ENCODE measurements around the gene E2F7. TPM values are rescaled to one million over a fixed set of nuclear protein-coding genes. Genes with fewer than 3 reads are reported as not detected.

The E2F7 gene
- total and polyA plus RNA-seq, 2 of the 13 experiments (the other 11 are each of a cell fraction or from before 2014, with no cell fraction given): 1.7 to 7.3 TPM

DNA sequence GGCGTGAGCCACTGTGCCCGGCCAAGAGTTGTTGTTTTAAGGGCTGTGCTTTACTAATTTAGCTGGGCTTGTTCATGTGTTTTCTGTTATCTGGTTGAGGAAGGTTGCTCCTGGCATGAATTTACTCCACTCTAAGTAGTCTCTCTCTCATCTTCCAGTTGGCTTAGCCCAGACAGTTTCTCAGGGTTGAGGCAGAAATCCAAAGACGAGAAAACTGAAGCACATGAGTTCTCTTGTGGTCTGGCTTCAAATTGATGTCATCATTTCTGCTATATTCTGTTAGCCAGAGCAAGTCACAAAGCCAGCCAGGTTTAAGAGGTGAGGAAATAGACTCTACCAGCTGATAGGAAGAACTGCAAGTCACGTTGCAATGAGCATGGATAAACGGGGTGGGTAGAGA lies 57.9 kb downstream of the E2F7 start:
- peaks cover 7% of the 10 kb centered on the region; the same call in 1 of the 2 replicates for H3K4me1 ChIP-seq (ENCODE audit: insufficient read depth, low read length)
- H3K79me2 ChIP-seq (ENCODE audit: insufficient read depth, low read length): no peaks in the 10 kb centered on the region
- H3K9ac ChIP-seq (ENCODE audit: insufficient read depth, low read depth, low read length): no peak overlapping the region
- BruUV-seq (replicated peaks): no TSS peak
- no peak overlapping the region for H3K27ac ChIP-seq (ENCODE audit: extremely low read length, insufficient read depth, low read length)
- no peak overlapping the region for H3K4me2 ChIP-seq (ENCODE audit: low read depth, low read length)
- 22% methylated on average over 5 of the region's 5 CpGs for WGBS (ENCODE audit: low lambda C conversion rate)
- no peaks in the 10 kb centered on the region for H3K36me3 ChIP-seq (replicated peaks in 1 of 2; ENCODE audit: control insufficient read depth in 1 of 2, insufficient read depth in 2 of 2, low read length in 2 of 2)
- no peaks in the 10 kb centered on the region for H3K9me3 ChIP-seq (ENCODE audit: low read length)
- no peaks in the 10 kb centered on the region for H4K20me1 ChIP-seq (ENCODE audit: insufficient read depth, low read length)
- no peak overlapping the region for H2AFZ ChIP-seq (ENCODE audit: low read length)
- ChIA-PET POLR2A (no interaction called here), CTCF (ENCODE audit: low intra/inter-chr PET ratio, low total read pairs) (no interaction called here)
- no peak for DNase-seq (ENCODE audit: low spot score)
- H3K4me3 ChIP-seq (replicated peaks in 1 of 3; ENCODE audit: insufficient read depth in 1 of 3, low read depth in 2 of 3, low read length in 3 of 3): no peak overlapping the region
- in situ Hi-C loops (cut with HindIII; ENCODE audit: extremely low pct_ligation_motif_present, low pct_unique_long_range_greater_than_20kb) (loop anchor here (5.0 kb wide), 1 partner anchor 385 kb away; no protein-coding TSS in a partner anchor), intact Hi-C loops (cut with micrococcal nuclease; ENCODE audit: unreplicated experiment) (no loop called here)
- no peak for FAIRE-seq
- no peak for ATAC-seq
- H3K27me3 ChIP-seq (ENCODE audit: control insufficient read depth in 1 of 2, insufficient read depth in 2 of 2, low read length in 2 of 2): peaks cover 0 to 5% of the 10 kb centered on the region in 2 experiments; a peak in 1 of 5 replicates
- TF ChIP-seq RBFOX2 (IDR thresholded peaks at IDR 0.05; ENCODE audit: low read depth, low read length) (no peak), ZNF550 (CRISPR knock-in tag; IDR thresholded peaks at IDR 0.05; ENCODE audit: borderline replicate concordance) (no peak), SOX5 (CRISPR knock-in tag; IDR thresholded peaks at IDR 0.05; ENCODE audit: borderline replicate concordance) (no peak), ZNF496 (CRISPR knock-in tag; IDR thresholded peaks at IDR 0.05; ENCODE audit: insufficient replicate concordance) (no peak), ZNF558 (CRISPR knock-in tag; IDR thresholded peaks at IDR 0.05; ENCODE audit: borderline replicate concordance) (no peak), PLRG1 (conservative IDR thresholded peaks at IDR 0.05) (no peak), ZMAT3 (CRISPR knock-in tag; conservative IDR thresholded peaks at IDR 0.05) (no peak), ARHGAP35 (CRISPR knock-in tag; IDR thresholded peaks at IDR 0.05; ENCODE audit: borderline replicate concordance) (no peak), TOE1 (CRISPR knock-in tag; IDR thresholded peaks at IDR 0.05) (no peak), AHR (CRISPR knock-in tag; IDR thresholded peaks at IDR 0.05) (no peak), ZFP37 (CRISPR knock-in tag; IDR thresholded peaks at IDR 0.05; ENCODE audit: borderline replicate concordance) (no peak), RBAK (CRISPR knock-in tag; IDR thresholded peaks at IDR 0.05) (no peak), ARNTL (CRISPR knock-in tag; IDR thresholded peaks at IDR 0.05) (no peak), FOXM1 (CRISPR knock-in tag; IDR thresholded peaks at IDR 0.05) (no peak)
